ENCODE data around the gene MRPL53. TPM values are rescaled to one million over a fixed set of nuclear protein-coding genes. Genes with fewer than 3 reads are reported as not detected.

The MRPL53 gene
- total RNA-seq (2022; extraction: Qiagen RNA extraction), result 108 to 154 TPM (median 133 TPM) in 5 replicates

GRCh38 chr2:74472086-74472944 lies at the start of gene MRPL53:
TSS of gene MRPL53 (minus strand) at chr2:74472680. CDS start at chr2:74472660, 20 bp downstream.

GRCh38 chr2:74514368-74515270 lies 42.1 kb upstream of the MRPL53 start, which contains the start of gene TLX2:
TSS of gene TLX2 (plus strand) at chr2:74514450. CDS start at chr2:74514807, 357 bp downstream.

GRCh38 chr2:74507145-74507925 lies 34.9 kb upstream of the MRPL53 start, which contains the start of gene PCGF1:
TSS of gene PCGF1 (minus strand) at chr2:74507695. CDS start at chr2:74507668, 27 bp downstream.

GRCh38 chr2:74499267-74499939 lies 26.9 kb upstream of the MRPL53 start, which contains the start of gene LBX2:
TSS of gene LBX2 (minus strand) at chr2:74499603. CDS start at chr2:74499537, 66 bp downstream.

GRCh38 chr2:74482801-74483674 lies 10.6 kb upstream of the MRPL53 start, which contains the start of the genes CCDC142 and TTC31:
TSS of gene CCDC142 (minus strand) at chr2:74482998. CDS start at chr2:74482837, 161 bp downstream.
TSS of gene TTC31 (plus strand) at chr2:74483081. CDS start at chr2:74483096, 15 bp downstream.

GRCh38 chr2:74458132-74458937 lies 14.1 kb downstream of the MRPL53 start, which contains the start of gene WBP1:
TSS of gene WBP1 (plus strand) at chr2:74458438. CDS start at chr2:74458603, 165 bp downstream.

GRCh38 chr2:74454654-74455511 lies 17.6 kb downstream of the MRPL53 start, which contains the start of gene INO80B:
TSS of gene INO80B (plus strand) at chr2:74455087. CDS start at chr2:74455117, 30 bp downstream.

GRCh38 chr2:74441690-74442482 lies 30.6 kb downstream of the MRPL53 start, which contains the start of gene RTKN:
TSS of gene RTKN (minus strand) at chr2:74441937. CDS start at chr2:74441816, 121 bp downstream.

Other genes with a start within 250 kb of the MRPL53 start
- 0.15 to 0.34 TPM (median 0.28 TPM) in 5 replicates for gene SLC4A5, start 129.3 kb downstream of the MRPL53 start, total RNA-seq (2022; extraction: Qiagen RNA extraction)
- gene DCTN1, start 92.4 kb downstream of the MRPL53 start, total RNA-seq (2022; extraction: Qiagen RNA extraction), result 108 to 168 TPM (median 160 TPM) in 5 replicates
- 3.3 to 3.7 TPM (median 3.6 TPM) in 5 replicates for gene C2orf81, start 51.1 kb downstream of the MRPL53 start, total RNA-seq (2022; extraction: Qiagen RNA extraction)
- gene WDR54, start 51.0 kb downstream of the MRPL53 start, total RNA-seq (2022; extraction: Qiagen RNA extraction), result 75.2 to 80.4 TPM (median 77.7 TPM) in 5 replicates
- 14.2 to 25.4 TPM (median 23.2 TPM) in 5 replicates for gene RTKN, start 30.7 kb downstream of the MRPL53 start, total RNA-seq (2022; extraction: Qiagen RNA extraction)
- gene INO80B, start 17.6 kb downstream of the MRPL53 start, total RNA-seq (2022; extraction: Qiagen RNA extraction), result 42.3 to 51.4 TPM (median 47.4 TPM) in 5 replicates
- gene WBP1, start 14.2 kb downstream of the MRPL53 start, total RNA-seq (2022; extraction: Qiagen RNA extraction), result 44.4 to 86.4 TPM (median 77.7 TPM) in 5 replicates
- 37.2 to 52.8 TPM (median 51.3 TPM) in 5 replicates for gene MOGS, start 7.3 kb downstream of the MRPL53 start, total RNA-seq (2022; extraction: Qiagen RNA extraction)
- gene CCDC142, start 10.3 kb upstream of the MRPL53 start, total RNA-seq (2022; extraction: Qiagen RNA extraction), result 6.6 to 14.5 TPM (median 12.6 TPM) in 5 replicates
- 10.6 to 16.6 TPM (median 15.0 TPM) in 5 replicates for gene TTC31, start 10.4 kb upstream of the MRPL53 start, total RNA-seq (2022; extraction: Qiagen RNA extraction)
- gene LBX2, start 26.9 kb upstream of the MRPL53 start, total RNA-seq (2022; extraction: Qiagen RNA extraction), result 2.7 to 3.7 TPM (median 3.0 TPM) in 5 replicates
- gene PCGF1, start 35.0 kb upstream of the MRPL53 start, total RNA-seq (2022; extraction: Qiagen RNA extraction), result 29.3 to 38.9 TPM (median 31.6 TPM) in 5 replicates
- 0.17 to 0.31 TPM (median 0.21 TPM) in 5 replicates for gene TLX2, start 41.8 kb upstream of the MRPL53 start, total RNA-seq (2022; extraction: Qiagen RNA extraction)
- 0.07 to 0.15 TPM (median 0.08 TPM) in 3 of 5 replicates, not detected in the others for gene DQX1, start 53.6 kb upstream of the MRPL53 start, total RNA-seq (2022; extraction: Qiagen RNA extraction)
- gene AUP1, start 57.0 kb upstream of the MRPL53 start, total RNA-seq (2022; extraction: Qiagen RNA extraction), result 176 to 254 TPM (median 231 TPM) in 5 replicates
- gene HTRA2, start 57.3 kb upstream of the MRPL53 start, total RNA-seq (2022; extraction: Qiagen RNA extraction), result 31.4 to 39.0 TPM (median 38.8 TPM) in 5 replicates
- 0.22 to 0.58 TPM (median 0.35 TPM) in 5 replicates for gene LOXL3, start 81.3 kb upstream of the MRPL53 start, total RNA-seq (2022; extraction: Qiagen RNA extraction)
- 3.5 to 5.2 TPM (median 4.4 TPM) in 5 replicates for gene DOK1, start 82.0 kb upstream of the MRPL53 start, total RNA-seq (2022; extraction: Qiagen RNA extraction)
- gene M1AP, start 175.7 kb upstream of the MRPL53 start, total RNA-seq (2022; extraction: Qiagen RNA extraction), result not detected in 5 replicates
- gene SEMA4F, start 181.6 kb upstream of the MRPL53 start, total RNA-seq (2022; extraction: Qiagen RNA extraction), result 8.4 to 13.4 TPM (median 11.8 TPM) in 5 replicates

Data from A549 treated with dexamethasone at 1 μM for 4 hours (cell line).